GM12878 (cell line): ENCODE data around the gene FCHSD2. TPM values are rescaled to one million over a fixed set of nuclear protein-coding genes. Genes with fewer than 3 reads are reported as not detected.

Source experiments
- ATAC-seq: fragments of 200-7000 bp; cut with Tn5 transposase; 3 replicates; pipeline ENCODE4 v1.9.1; 2020; ENCODE audit warnings: mild to moderate bottlenecking, moderate library complexity
- BruUV-seq: library from RNA; stranded (reverse); fragments of 400-500 nt; replicated peaks from 2 replicates; lab custom pipeline; 2021; lab: Mats Ljungman, UMichigan
- CTCF ChIA-PET: fragments of 300-600 bp; sonication (Branson Sonifier 250); formaldehyde crosslinking; extraction: SDS; loops from one replicate; lab custom pipeline; 2021; ENCODE audit warnings: inconsistent platforms; lab: Yijun Ruan, JAX
- POLR2A ChIA-PET: fragments of 350-600 bp; formaldehyde crosslinking; extraction: SDS; loops from one replicate; lab custom pipeline; 2021; ENCODE audit warnings: inconsistent platforms; lab: Charles Lee
- RAD21 ChIA-PET: fragments of 300-600 bp; sonication (Branson Sonifier 250); formaldehyde crosslinking; loops from one replicate; lab custom pipeline; 2023; ENCODE audit warnings: antibody characterized with exemption; ENCODE audit not compliant: unreplicated experiment; lab: Charles Lee
- SMC1A ChIA-PET: fragments of 300-600 bp; sonication (Branson Sonifier 250); formaldehyde crosslinking; loops from one replicate; lab custom pipeline; 2023; ENCODE audit not compliant: unreplicated experiment, uncharacterized antibody; lab: Charles Lee
- DNase-seq: peaks from one replicate; pipeline ENCODE4 v3.0.0-alpha.2; 2011; ENCODE audit warnings: low read depth, low spot score
- FAIRE-seq: peaks from 3 replicates; lab custom pipeline; 2011; peaks lifted over from hg19 to GRCh38; lab: Jason Lieb, UNC
- H2AFZ ChIP-seq: 2 replicates; pipeline ENCODE4 v1.6.0; 2011; ENCODE audit warnings: low read depth, low read length, control low read depth; ENCODE audit not compliant: control insufficient read depth
- H3K27ac ChIP-seq: 2 replicates; pipeline ENCODE4 v1.5.1; 2011; ENCODE audit warnings: control low read depth; ENCODE audit not compliant: control insufficient read depth, insufficient read depth
- H3K27me3 ChIP-seq, 2 experiments: replicated peaks in 1 of 2; 2 replicates each; pipeline versions ENCODE4 v1.6.0 to v1.6.1; 2011; ENCODE audit warnings: low read length in 1 of 2; ENCODE audit not compliant: control insufficient read depth in 2 of 2, insufficient read depth in 2 of 2
- H3K36me3 ChIP-seq, 2 experiments: 2 replicates each; pipeline ENCODE4 v1.5.1; 2011; ENCODE audit warnings: low read length in 1 of 2; ENCODE audit not compliant: control insufficient read depth in 2 of 2, insufficient read depth in 2 of 2
- H3K4me1 ChIP-seq: 2 replicates; pipeline ENCODE4 v1.6.1; 2011; ENCODE audit warnings: mild to moderate bottlenecking, low read length, moderate library complexity, mixed read lengths; ENCODE audit not compliant: control insufficient read depth, insufficient read depth
- H3K4me2 ChIP-seq: 2 replicates; pipeline ENCODE4 v1.6.0; 2011; ENCODE audit warnings: control low read depth; ENCODE audit not compliant: control insufficient read depth, insufficient read depth
- H3K4me3 ChIP-seq: fragments of 200-600 bp; sonication (generic); 2 replicates; pipeline ENCODE4 v1.5.1; 2016
- H3K79me2 ChIP-seq: 2 replicates; pipeline ENCODE4 v1.6.0; 2011; ENCODE audit warnings: low read length; ENCODE audit not compliant: control insufficient read depth, insufficient read depth
- H3K9ac ChIP-seq: 2 replicates; pipeline ENCODE4 v1.8.0; 2011; ENCODE audit warnings: low read length, control low read depth, mixed read lengths; ENCODE audit not compliant: control insufficient read depth, insufficient read depth
- H3K9me3 ChIP-seq: replicated peaks from 3 replicates; pipeline ENCODE4 v1.5.1; 2011; ENCODE audit warnings: mild to moderate bottlenecking, low read length; ENCODE audit not compliant: control insufficient read depth, insufficient read depth
- H4K20me1 ChIP-seq: 2 replicates; pipeline ENCODE4 v1.6.0; 2011; ENCODE audit not compliant: control insufficient read depth, insufficient read depth
- CBX5 ChIP-seq: sonication (generic); IDR thresholded peaks from 2 replicates; pipeline ENCODE4 v1.6.1; 2016; ENCODE audit warnings: low read depth, moderate library complexity, mild to moderate bottlenecking, inconsistent platforms
- DPF2 ChIP-seq: fragments of 450-650 bp; IDR thresholded peaks from 2 replicates; pipeline ENCODE4 v1.6.1; 2017; ENCODE audit warnings: mild to moderate bottlenecking
- HDAC6 ChIP-seq: fragments of 200-600 bp; sonication (generic); IDR thresholded peaks from one replicate; pipeline ENCODE4 v1.8.0; 2017; ENCODE audit warnings: antibody characterized with exemption; ENCODE audit not compliant: unreplicated experiment
- HSF1 ChIP-seq: fragments of 150-350 bp; IDR thresholded peaks from 2 replicates; pipeline ENCODE4 v1.6.1; 2014; ENCODE audit warnings: mild to moderate bottlenecking, low read depth, low read length
- JUNB ChIP-seq: IDR thresholded peaks from 2 replicates; pipeline ENCODE4 v1.6.1; 2016; ENCODE audit warnings: antibody characterized with exemption, mild to moderate bottlenecking
- LARP7 ChIP-seq: fragments of 450-650 bp; IDR thresholded peaks from 2 replicates; pipeline ENCODE4 v1.6.1; 2017; ENCODE audit warnings: mild to moderate bottlenecking
- MXI1 ChIP-seq: fragments of 150-350 bp; IDR thresholded peaks from 2 replicates; pipeline ENCODE4 v1.6.1; 2011; ENCODE audit warnings: low read depth, mild to moderate bottlenecking, inconsistent platforms, low read length, improper control_type of control experiment
- NBN ChIP-seq: fragments of 450-650 bp; IDR thresholded peaks from 2 replicates; pipeline ENCODE4 v1.6.1; 2016
- NFIC ChIP-seq: IDR thresholded peaks from 2 replicates; pipeline ENCODE4 v1.6.1; 2012; ENCODE audit warnings: low read depth, mild to moderate bottlenecking, inconsistent platforms, low read length, moderate library complexity
- SKIL ChIP-seq: fragments of 450-650 bp; IDR thresholded peaks from 2 replicates; pipeline ENCODE4 v1.6.1; 2017; ENCODE audit warnings: mild to moderate bottlenecking, low read depth, inconsistent platforms; ENCODE audit not compliant: poor library complexity, severe bottlenecking
- SMAD1 ChIP-seq: fragments of 450-650 bp; IDR thresholded peaks from 2 replicates; pipeline ENCODE4 v1.6.1; 2018; ENCODE audit warnings: mild to moderate bottlenecking, low read depth; ENCODE audit not compliant: partially characterized antibody
- USF2 ChIP-seq: IDR thresholded peaks from 2 replicates; pipeline ENCODE4 v1.6.1; 2011; ENCODE audit warnings: low read depth, low read length, improper control_type of control experiment, borderline replicate concordance
- WGBS: methylation state at CpG from one replicate; pipeline ENCODE4 v1.1.6; 2016; ENCODE audit warnings: low lambda C conversion rate; ENCODE audit not compliant: insufficient replicate concordance, insufficient coverage; ENCODE audit errors: missing lambda C conversion rate; 5-methylcytosine and 5-hydroxymethylcytosine counted together
- in situ Hi-C: fragments of 300-500 bp; cut with MboI; formaldehyde crosslinking; loops from 9 replicates; pipeline ENCODE4 v1.14.3; 2018; ENCODE audit warnings: mixed read lengths
- intact Hi-C: fragments of 100-400 bp; cut with micrococcal nuclease; formaldehyde crosslinking; loops from one replicate; pipeline ENCODE4 v1.14.2; 2022; ENCODE audit not compliant: unreplicated experiment
- polyA plus RNA-seq, 11 experiments: library from polyadenylated mRNA; depleted of rRNA in 4 of 11; unstranded in 6 of 11; stranded (reverse) in 5 of 11; fragments of >200 nt; fragmentation: Nextera tagmentation in 4 of 11; fragmentation: Illumina TruSeq in 1 of 11; extraction: Ambion mirVana in 4 of 11; extraction: Trizol in 1 of 11; gene quantifications; 1 replicate in 1 of 11; 2 replicates in 10 of 11; pipeline versions ENCODE4 v1.2.1 to v1.2.3, GENCODE V29; 2011 to 2016; ENCODE audit warnings: inconsistent platforms in 2 of 11, missing spikeins in 2 of 11, low read depth in 1 of 11
- total RNA-seq, 4 experiments: library from RNA; depleted of rRNA in 3 of 4; stranded (reverse); fragments of >200 nt in 3 of 4; fragmentation: Illumina TruSeq in 1 of 4; extraction: Trizol in 1 of 4; gene quantifications; 2 replicates each; pipeline versions ENCODE4 v1.2.1 to v1.2.3, GENCODE V29; 2013 to 2021

Gene FCHSD2
- total and polyA plus RNA-seq, 10 of the 15 experiments (the other 5 are each of a cell fraction or from before 2014, with no cell fraction given): 13.2 to 89.8 (median 47.8) TPM

GRCh38 chr11:73002214-73002613, 139.9 kb downstream of the FCHSD2 start:
- H3K4me3 ChIP-seq: no peak overlapping the region

More at GRCh38 chr11:73002214-73002613, 139.9 kb downstream of the FCHSD2 start:
- POLR2A ChIA-PET: no interaction called here
- H3K4me2 ChIP-seq: no peak overlapping the region
- intact Hi-C loops (no loop called here), in situ Hi-C loops (no loop called here)
- FAIRE-seq: no peak
- no peak overlapping the region for H3K9ac ChIP-seq
- TF ChIP-seq CBX5: no peak
- TF ChIP-seq USF2: no peak
- no peak for TF ChIP-seq LARP7
- no peak for TF ChIP-seq JUNB
- TF ChIP-seq MXI1: no peak
- no peak for TF ChIP-seq HDAC6
- no peak for TF ChIP-seq DPF2
- TF ChIP-seq NFIC: no peak
- no peak for TF ChIP-seq SMAD1
- no peak for TF ChIP-seq NBN
- no peak for TF ChIP-seq SKIL
- TF ChIP-seq HSF1: no peak
- H3K79me2 ChIP-seq: peaks cover 32% of the 10 kb centered on the region
- RAD21 ChIA-PET: no interaction called here
- no TSS peak for BruUV-seq
- H3K9me3 ChIP-seq: peaks cover 6% of the 10 kb centered on the region; the same call in 2 of the 3 replicates
- no peaks in the 10 kb centered on the region for H3K27me3 ChIP-seq
- peaks cover 15% of the 10 kb centered on the region for H3K4me1 ChIP-seq
- ATAC-seq: no peak
- H3K27ac ChIP-seq: peak overlapping the region; percentile 68
- WGBS: 51% methylated on average over 2 of the region's 2 CpGs
- no peak for DNase-seq
- H3K36me3 ChIP-seq: peaks cover 0 to 4% of the 10 kb centered on the region in 2 experiments; a peak in 3 of 4 replicates
- no peak overlapping the region for H2AFZ ChIP-seq
- SMC1A ChIA-PET: interaction anchor here (0.7 kb wide), 1 partner anchor 180 kb away, joined by 3 read pairs; no protein-coding TSS in a partner anchor
- no peaks in the 10 kb centered on the region for H4K20me1 ChIP-seq
- CTCF ChIA-PET: no interaction called here
